Right atrium auricular region (tissue), 2 donors: ENCODE measurements around the gene RAPGEF3. TPM values are rescaled to one million over a fixed set of nuclear protein-coding genes. Genes with fewer than 3 reads are reported as not detected.

Experiments used
- DNase-seq: peaks from one replicate; pipeline ENCODE4 v3.0.0-alpha.2; 2019; ENCODE audit warnings: low spot score
- H3K27ac ChIP-seq, 2 donors: fragments of 200-600 bp; sonication (generic); 1 replicate in 1 of 2; 2 replicates in 1 of 2; pipeline ENCODE4 v1.5.1; 2016 to 2019
- H3K27me3 ChIP-seq, 2 donors: fragments of 200-600 bp; sonication (generic); one replicate each; pipeline versions ENCODE4 v1.5.1 to v1.6.0; 2017 to 2019
- H3K36me3 ChIP-seq: fragments of 200-600 bp; sonication (generic); one replicate; pipeline ENCODE4 v1.5.1; 2016
- H3K4me1 ChIP-seq, 2 donors: fragments of 200-600 bp; sonication (generic); one replicate each; pipeline versions ENCODE4 v1.5.1 to v1.6.0; 2017 to 2019
- H3K4me3 ChIP-seq, 2 donors: fragments of 200-600 bp; sonication (generic); 1 replicate in 1 of 2; 2 replicates in 1 of 2; pipeline ENCODE4 v1.5.1; 2017 to 2019; ENCODE audit warnings: mild to moderate bottlenecking in 1 of 2, moderate library complexity in 1 of 2
- H3K9me3 ChIP-seq, 2 donors: fragments of 200-600 bp; sonication (generic); one replicate each; pipeline ENCODE4 v1.5.1; 2019
- total RNA-seq, 2 donors: library from RNA; depleted of rRNA; stranded (reverse); fragments of >200 nt; gene quantifications; one replicate each; pipeline ENCODE4 v1.1.0, GENCODE V29; 2016
- TF ChIP-seq, protein P1 (sequence below), 2 donors: fragments of 200-600 bp; sonication (generic); IDR thresholded peaks; one replicate each; pipeline ENCODE4 v1.5.1; 2019; ENCODE audit warnings: antibody characterized with exemption in 2 of 2

RAPGEF3 gene
- total RNA-seq, 2 donors from 2014 or later = 19.8 to 26.8 TPM

DNA sequence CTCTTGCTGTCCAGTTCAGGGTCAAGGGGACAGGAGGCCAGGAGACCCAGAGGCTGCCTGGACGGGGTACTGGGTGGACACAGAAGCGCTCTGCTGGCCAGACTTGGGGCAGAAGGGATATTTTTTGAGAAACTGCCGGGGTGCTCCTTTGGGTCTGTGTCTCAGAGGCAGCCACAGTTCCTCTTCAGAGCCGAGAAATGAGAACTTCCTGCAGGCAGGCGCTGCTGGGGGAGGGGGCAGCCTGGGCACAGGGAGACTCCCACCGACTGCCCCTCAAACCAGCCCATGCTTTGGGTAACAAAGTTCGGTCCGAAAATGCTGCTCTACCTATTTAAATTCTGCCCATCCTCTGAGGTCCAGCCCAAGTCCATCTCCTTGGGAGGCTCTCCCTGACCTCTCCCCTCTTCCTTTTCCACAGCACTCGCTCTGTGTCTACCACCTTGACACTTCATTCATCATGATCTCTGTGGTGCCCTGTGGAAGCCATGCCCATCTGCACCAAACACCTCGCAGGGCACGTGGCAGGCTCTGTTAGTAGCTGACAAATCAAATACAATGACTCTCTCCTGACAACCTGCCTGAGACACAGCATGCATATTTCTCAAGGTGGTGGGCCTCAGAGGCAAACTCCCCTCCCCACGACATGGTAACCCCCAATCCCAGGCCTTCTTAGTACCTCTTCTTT is 44.7 kb upstream of the RAPGEF3 start:
- Histone ChIP-seq H3K4me3 (no peak overlapping the region), H3K27ac (peak overlapping the region; percentile 46 to 68), H3K36me3 (peaks cover 19% of the 10 kb centered on the region), H3K9me3 (no peaks in the 10 kb centered on the region), H3K4me1 (peaks cover 0 to 100% of the 10 kb centered on the region in 2 donors), H3K27me3 (no peaks in the 10 kb centered on the region)
- no peak for DNase-seq
- TF ChIP-seq, protein P1, sequence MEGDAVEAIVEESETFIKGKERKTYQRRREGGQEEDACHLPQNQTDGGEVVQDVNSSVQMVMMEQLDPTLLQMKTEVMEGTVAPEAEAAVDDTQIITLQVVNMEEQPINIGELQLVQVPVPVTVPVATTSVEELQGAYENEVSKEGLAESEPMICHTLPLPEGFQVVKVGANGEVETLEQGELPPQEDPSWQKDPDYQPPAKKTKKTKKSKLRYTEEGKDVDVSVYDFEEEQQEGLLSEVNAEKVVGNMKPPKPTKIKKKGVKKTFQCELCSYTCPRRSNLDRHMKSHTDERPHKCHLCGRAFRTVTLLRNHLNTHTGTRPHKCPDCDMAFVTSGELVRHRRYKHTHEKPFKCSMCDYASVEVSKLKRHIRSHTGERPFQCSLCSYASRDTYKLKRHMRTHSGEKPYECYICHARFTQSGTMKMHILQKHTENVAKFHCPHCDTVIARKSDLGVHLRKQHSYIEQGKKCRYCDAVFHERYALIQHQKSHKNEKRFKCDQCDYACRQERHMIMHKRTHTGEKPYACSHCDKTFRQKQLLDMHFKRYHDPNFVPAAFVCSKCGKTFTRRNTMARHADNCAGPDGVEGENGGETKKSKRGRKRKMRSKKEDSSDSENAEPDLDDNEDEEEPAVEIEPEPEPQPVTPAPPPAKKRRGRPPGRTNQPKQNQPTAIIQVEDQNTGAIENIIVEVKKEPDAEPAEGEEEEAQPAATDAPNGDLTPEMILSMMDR (IDR thresholded peaks at IDR 0.05) = no peak

DNA sequence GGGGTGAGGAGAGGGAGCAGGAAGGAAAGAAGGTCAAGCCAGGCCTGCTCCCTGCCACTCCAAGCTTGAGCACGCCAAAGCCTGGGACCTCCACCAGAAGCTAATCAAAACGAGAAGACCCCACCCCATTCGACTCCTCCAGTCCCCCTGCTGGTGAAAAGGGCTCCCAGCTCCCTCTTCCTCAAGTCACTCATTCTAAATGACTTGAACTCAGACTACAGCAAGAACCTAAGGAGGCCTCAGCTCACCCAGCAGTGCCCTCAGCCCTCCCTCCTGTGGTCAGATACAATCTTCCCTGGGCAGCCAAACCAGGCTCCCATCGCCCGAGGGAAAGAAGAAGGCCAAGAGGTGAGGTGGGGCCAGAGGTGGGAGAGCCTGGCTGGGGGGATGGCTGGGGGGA is 43.6 kb upstream of the RAPGEF3 start:
- H3K27ac ChIP-seq = peak overlapping the region; percentile 8 to 68
- peak overlapping the region in 1 of 2 donors; percentile 3 for H3K4me3 ChIP-seq
- H3K9me3 ChIP-seq = no peaks in the 10 kb centered on the region
- peaks cover 0 to 93% of the 10 kb centered on the region in 2 donors for H3K4me1 ChIP-seq
- H3K36me3 ChIP-seq = peaks cover 30% of the 10 kb centered on the region
- TF ChIP-seq, protein P1 (IDR thresholded peaks at IDR 0.05) = no peak
- H3K27me3 ChIP-seq = no peaks in the 10 kb centered on the region
- no peak for DNase-seq

DNA sequence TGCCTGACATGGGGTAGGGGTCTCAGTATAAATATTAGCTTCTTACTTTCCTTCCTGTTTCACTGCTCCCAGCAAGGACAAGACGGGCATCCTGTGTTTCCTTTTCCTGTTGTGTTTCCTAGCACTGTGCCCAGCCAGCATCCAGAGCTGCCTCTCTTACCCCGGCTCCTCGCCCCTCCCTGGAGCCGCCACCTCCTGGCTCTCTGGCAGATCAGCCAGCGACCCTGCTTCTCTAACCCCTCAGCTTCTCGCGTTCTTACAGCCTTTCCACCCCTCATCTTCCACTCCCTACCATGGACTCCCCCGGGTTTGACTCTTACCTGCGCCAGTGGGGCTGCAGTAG is 43.2 kb upstream of the RAPGEF3 start:
- Histone ChIP-seq H3K4me3 (peak overlapping the region in 1 of 2 donors; percentile 3), H3K27me3 (no peaks in the 10 kb centered on the region), H3K36me3 (peaks cover 34% of the 10 kb centered on the region), H3K27ac (peak overlapping the region; percentile 8 to 68), H3K9me3 (no peaks in the 10 kb centered on the region), H3K4me1 (peaks cover 0 to 89% of the 10 kb centered on the region in 2 donors)
- no peak for DNase-seq
- TF ChIP-seq, protein P1 (IDR thresholded peaks at IDR 0.05) = no peak

DNA sequence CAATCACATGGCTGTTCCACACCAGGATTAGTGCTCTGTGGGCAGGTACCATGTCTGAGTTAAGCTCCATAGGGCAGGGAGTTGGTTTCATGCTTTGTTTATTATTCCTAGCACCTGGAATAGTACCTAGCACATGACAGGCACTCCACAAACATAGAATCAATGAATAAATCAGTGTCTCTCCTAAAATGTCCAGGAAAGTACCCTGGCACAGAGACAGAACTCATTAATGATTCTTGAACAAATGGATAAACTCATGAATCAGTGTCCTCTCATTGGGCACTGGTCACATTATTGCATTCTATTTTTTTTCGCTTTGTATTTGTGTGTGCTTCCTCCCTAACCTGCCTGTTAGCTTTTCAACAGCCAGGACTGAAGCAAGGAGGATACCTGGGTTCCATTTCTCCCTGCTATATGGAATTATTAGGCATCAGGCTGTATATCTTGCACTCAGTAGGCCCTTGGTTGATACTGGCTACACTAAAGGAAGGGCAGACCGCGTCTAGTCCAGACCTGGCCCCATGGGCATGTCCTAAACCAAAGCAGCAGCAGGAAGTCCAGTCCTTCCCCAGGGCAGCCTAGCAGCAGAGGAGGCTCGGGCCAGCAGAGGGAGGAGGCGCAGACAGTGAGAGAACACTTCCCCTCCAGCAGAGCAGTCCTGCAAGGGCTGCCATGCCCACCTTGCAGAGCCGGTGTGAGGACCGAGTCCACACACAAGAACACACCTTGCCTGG is 42.7 kb upstream of the RAPGEF3 start:
- TF ChIP-seq, protein P1 (IDR thresholded peaks at IDR 0.05) = peak in 1 of 2 donors; percentile 47
- no peaks in the 10 kb centered on the region for H3K27me3 ChIP-seq
- H3K36me3 ChIP-seq = peaks cover 39% of the 10 kb centered on the region
- H3K4me3 ChIP-seq = no peak overlapping the region
- H3K27ac ChIP-seq = peak overlapping the region; percentile 8 to 68
- DNase-seq = no peak
- H3K4me1 ChIP-seq = peaks cover 0 to 83% of the 10 kb centered on the region in 2 donors
- H3K9me3 ChIP-seq = no peaks in the 10 kb centered on the region

DNA sequence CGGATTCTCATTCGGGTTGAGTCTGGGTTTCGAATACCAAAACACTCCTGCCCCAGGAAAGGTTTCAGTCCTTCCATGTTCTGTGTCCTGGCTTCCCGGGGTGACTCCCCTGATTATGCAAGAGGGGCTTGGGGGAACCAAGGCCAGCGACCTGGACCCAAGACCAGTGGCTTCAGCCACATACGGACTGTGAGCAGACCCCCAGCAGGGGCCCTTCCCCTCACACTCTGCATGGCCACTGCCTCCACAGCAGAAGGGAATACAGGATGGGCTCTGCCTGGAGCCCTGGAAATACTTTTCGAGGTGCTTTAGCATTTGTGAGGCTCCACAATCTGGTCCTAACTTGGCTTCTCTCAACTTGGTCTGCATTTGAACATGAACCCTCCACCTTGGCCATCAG is 41.9 kb upstream of the RAPGEF3 start:
- no peak overlapping the region for H3K4me3 ChIP-seq
- H3K27ac ChIP-seq = peak overlapping the region in 1 of 2 donors; percentile 33
- H3K4me1 ChIP-seq = peaks cover 0 to 76% of the 10 kb centered on the region in 2 donors
- H3K36me3 ChIP-seq = peaks cover 47% of the 10 kb centered on the region
- H3K27me3 ChIP-seq = no peaks in the 10 kb centered on the region
- H3K9me3 ChIP-seq = no peaks in the 10 kb centered on the region
- no peak for DNase-seq
- TF ChIP-seq, protein P1 (IDR thresholded peaks at IDR 0.05) = no peak
